Panc1 (cell line): ENCODE results near the gene GLUL. TPM values are rescaled to one million over a fixed set of nuclear protein-coding genes. Genes with fewer than 3 reads are reported as not detected.

Experiments
- ATAC-seq: fragments of 200-7000 bp; cut with Tn5 transposase; 2 replicates; pipeline ENCODE4 v1.9.1; 2020; ENCODE audit warnings: mild to moderate bottlenecking, moderate library complexity
- BruUV-seq: library from RNA; stranded (reverse); fragments of 400-500 nt; replicated peaks from 2 replicates; lab custom pipeline; 2021; lab: Mats Ljungman, UMichigan
- CTCF ChIA-PET: fragments of 300-600 bp; sonication (Branson Sonifier 250); formaldehyde crosslinking; loops from one replicate; lab custom pipeline; 2022; ENCODE audit warnings: antibody characterized with exemption; lab: Charles Lee
- POLR2A ChIA-PET: fragments of 300-600 bp; sonication (Branson Sonifier 250); formaldehyde crosslinking; loops from one replicate; lab custom pipeline; 2022; ENCODE audit warnings: antibody characterized with exemption; lab: Charles Lee
- DNase-seq: peaks from one replicate; pipeline ENCODE4 v3.0.0-alpha.2; 2010; ENCODE audit warnings: low read depth, low spot score
- H3K27ac ChIP-seq: 2 replicates; pipeline ENCODE4 v1.5.1; 2011; ENCODE audit warnings: mild to moderate bottlenecking, low read length, inconsistent platforms
- H3K27me3 ChIP-seq: fragments of 200-500 bp; sonication (Bioruptor generic); 2 replicates; pipeline ENCODE4 v1.6.0; 2014; ENCODE audit warnings: low read length, inconsistent platforms; ENCODE audit not compliant: control insufficient read depth, insufficient read depth
- H3K36me3 ChIP-seq: fragments of 200-500 bp; sonication (Bioruptor generic); 2 replicates; pipeline ENCODE4 v1.5.1; 2014; ENCODE audit warnings: inconsistent platforms, mild to moderate bottlenecking, low read length, moderate library complexity; ENCODE audit not compliant: control insufficient read depth, insufficient read depth
- H3K4me1 ChIP-seq: 2 replicates; pipeline ENCODE4 v1.5.1; 2011; ENCODE audit warnings: inconsistent platforms, mild to moderate bottlenecking, low read length, moderate library complexity; ENCODE audit not compliant: control insufficient read depth, insufficient read depth
- H3K4me3 ChIP-seq, 2 experiments: 2 replicates each; pipeline ENCODE4 v1.5.1; 2011 to 2012; ENCODE audit warnings: low read depth in 2 of 2, low read length in 2 of 2, mild to moderate bottlenecking in 2 of 2, inconsistent platforms in 1 of 2, moderate library complexity in 1 of 2
- H3K9me3 ChIP-seq: fragments of 200-500 bp; sonication (Bioruptor generic); 2 replicates; pipeline ENCODE4 v1.5.1; 2014; ENCODE audit warnings: low read depth, mild to moderate bottlenecking, inconsistent platforms, low read length, moderate library complexity; ENCODE audit not compliant: control insufficient read depth, insufficient read depth
- CTCF ChIP-seq: fragments of 450-650 bp; IDR thresholded peaks from 2 replicates; pipeline ENCODE4 v1.5.1; 2017; ENCODE audit warnings: mild to moderate bottlenecking
- POLR2AphosphoS5 ChIP-seq: IDR thresholded peaks from 2 replicates; pipeline ENCODE4 v1.6.1; 2012; ENCODE audit warnings: mild to moderate bottlenecking, low read depth, low read length, moderate library complexity
- REST ChIP-seq, 2 experiments: IDR thresholded peaks; 2 replicates each; pipeline ENCODE4 v1.6.1; 2011 to 2012; ENCODE audit warnings: low read depth in 2 of 2, control low read depth in 1 of 2, low read length in 1 of 2, mild to moderate bottlenecking in 1 of 2, moderate library complexity in 1 of 2; ENCODE audit not compliant: insufficient read depth in 1 of 2
- SIN3A ChIP-seq: IDR thresholded peaks from 2 replicates; pipeline ENCODE4 v1.6.1; 2012; ENCODE audit warnings: low read depth, mild to moderate bottlenecking, low read length, moderate library complexity, borderline replicate concordance; ENCODE audit not compliant: insufficient read depth
- TCF7L2 ChIP-seq: IDR thresholded peaks from 2 replicates; pipeline ENCODE4 v1.6.1; 2011; ENCODE audit warnings: mild to moderate bottlenecking, low read depth, low read length, inconsistent platforms
- in situ Hi-C: cut with HindIII; loops from 2 replicates; pipeline ENCODE4 v1.10.0; 2016; ENCODE audit warnings: low sequenced_read_pairs, low pct_unique_long_range_greater_than_20kb
- intact Hi-C: fragments of 100-400 bp; cut with micrococcal nuclease; formaldehyde crosslinking; loops from one replicate; pipeline ENCODE4 v1.10.0; 2022; ENCODE audit not compliant: unreplicated experiment
- total RNA-seq: library from RNA; stranded (reverse); gene quantifications from one replicate; pipeline ENCODE4 v1.2.1, GENCODE V29; 2021; ENCODE audit not compliant: unreplicated experiment

The GLUL gene
- total RNA-seq, 1 experiment from 2014 or later, result 55.2 TPM

- in situ Hi-C loops (no loop called here), intact Hi-C loops (no loop called here)
- CTCF ChIA-PET, result interaction anchor here (1.6 to 2.7 kb wide), 2 partner anchors 254 to 313 kb away, joined by 6 to 22 read pairs; no protein-coding TSS in a partner anchor
- POLR2A ChIA-PET, result no interaction called here
- no peak overlapping the region for H3K4me3 ChIP-seq
- no TSS peak for BruUV-seq
- ATAC-seq (no peak), DNase-seq (no peak)
- H3K9me3 ChIP-seq, result no peaks in the 10 kb centered on the region
- no peak for TF ChIP-seq REST (IDR thresholded peaks at IDR 0.05; ENCODE audit: insufficient read depth in 1 of 2, low read depth in 2 of 2, low read length in 1 of 2)
- H3K27ac ChIP-seq, result no peak overlapping the region
- H3K27me3 ChIP-seq, result peaks cover 7% of the 10 kb centered on the region
- H3K36me3 ChIP-seq, result no peaks in the 10 kb centered on the region
- no peaks in the 10 kb centered on the region for H3K4me1 ChIP-seq
Measured at GRCh38 chr1:182397653-182398393, 6.2 kb upstream of the GLUL start.

- Histone ChIP-seq H3K36me3 (no peaks in the 10 kb centered on the region; the same call in 1 of the 2 replicates), H3K4me1 (peaks cover 2% of the 10 kb centered on the region; the same call in 1 of the 2 replicates), H3K9me3 (no peaks in the 10 kb centered on the region), H3K4me3 (no peak overlapping the region), H3K27ac (no peak overlapping the region), H3K27me3 (peaks cover 11% of the 10 kb centered on the region)
- intact Hi-C loops (loop anchor here (1.0 kb wide), 2 partner anchors 253 to 311 kb away; no protein-coding TSS in a partner anchor), in situ Hi-C loops (no loop called here)
- no peak for ATAC-seq
- no peak for DNase-seq
- POLR2A ChIA-PET, result no interaction called here
- TF ChIP-seq SIN3A (no peak), CTCF (no peak), TCF7L2 (no peak), REST (IDR thresholded peaks at IDR 0.05; ENCODE audit: insufficient read depth in 1 of 2, low read depth in 2 of 2, low read length in 1 of 2) (no peak), POLR2AphosphoS5 (no peak)
- CTCF ChIA-PET, result interaction anchor here (2.7 kb wide), 1 partner anchor 253 kb away, joined by 22 read pairs; no protein-coding TSS in a partner anchor
- no TSS peak for BruUV-seq
Measured at GRCh38 chr1:182395906-182396305, 4.3 kb upstream of the GLUL start.
